ENCODE results near the gene APOH.
A peak's percentile ranks its signal among the peaks of the same experiment; 100 is the strongest.

APOH gene

DNA sequence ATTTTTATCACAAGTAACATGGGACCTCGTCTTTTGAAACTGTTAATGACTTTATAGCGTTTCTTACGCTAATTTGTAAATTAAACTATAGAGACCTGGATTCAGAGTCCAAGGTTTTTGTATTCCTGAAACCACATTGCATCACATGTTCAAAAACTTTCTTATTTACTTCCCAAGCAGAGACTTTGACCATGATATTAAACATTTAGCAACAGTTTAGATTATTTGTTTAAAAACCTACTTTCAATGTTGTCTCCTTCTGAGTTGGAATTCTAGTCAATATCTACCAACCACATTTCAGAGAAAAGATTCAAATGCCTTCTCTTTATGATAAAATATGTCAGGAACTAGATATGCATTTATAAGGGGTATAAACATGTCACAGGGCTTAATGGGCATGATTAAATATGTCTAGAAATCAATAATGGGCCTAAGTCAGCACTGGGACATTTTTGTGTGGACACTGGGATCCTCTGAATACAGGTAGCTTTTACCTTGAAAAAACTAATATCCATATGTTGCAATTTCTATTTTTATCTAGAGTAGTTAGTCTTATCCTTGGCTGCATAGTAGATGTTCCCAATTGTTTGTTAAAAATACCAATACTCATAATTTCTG is 6.3 kb upstream of the APOH start:
- DNase-seq (ENCODE audit: low read depth in 3 of 3), result no peak

DNA sequence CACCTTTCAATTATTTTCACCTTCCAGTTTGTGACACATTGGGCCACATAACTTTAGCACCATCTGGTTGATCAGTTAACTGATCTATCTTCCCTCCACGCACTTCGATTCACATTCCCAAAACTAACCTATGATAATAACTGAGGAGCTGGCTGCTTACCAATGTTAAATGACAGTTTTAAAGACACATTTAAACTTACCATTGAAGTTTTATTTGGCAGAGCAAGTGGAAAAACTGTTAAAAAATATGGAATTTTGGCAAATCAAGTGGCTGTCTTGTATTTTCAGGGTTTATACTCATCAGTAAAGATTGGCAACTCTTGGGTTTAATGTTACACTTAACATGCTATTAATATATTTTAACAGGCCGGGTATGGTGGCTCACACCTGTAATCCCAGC is 5.4 kb upstream of the APOH start:
- DNase-seq (ENCODE audit: low read depth in 3 of 3), result no peak

DNA sequence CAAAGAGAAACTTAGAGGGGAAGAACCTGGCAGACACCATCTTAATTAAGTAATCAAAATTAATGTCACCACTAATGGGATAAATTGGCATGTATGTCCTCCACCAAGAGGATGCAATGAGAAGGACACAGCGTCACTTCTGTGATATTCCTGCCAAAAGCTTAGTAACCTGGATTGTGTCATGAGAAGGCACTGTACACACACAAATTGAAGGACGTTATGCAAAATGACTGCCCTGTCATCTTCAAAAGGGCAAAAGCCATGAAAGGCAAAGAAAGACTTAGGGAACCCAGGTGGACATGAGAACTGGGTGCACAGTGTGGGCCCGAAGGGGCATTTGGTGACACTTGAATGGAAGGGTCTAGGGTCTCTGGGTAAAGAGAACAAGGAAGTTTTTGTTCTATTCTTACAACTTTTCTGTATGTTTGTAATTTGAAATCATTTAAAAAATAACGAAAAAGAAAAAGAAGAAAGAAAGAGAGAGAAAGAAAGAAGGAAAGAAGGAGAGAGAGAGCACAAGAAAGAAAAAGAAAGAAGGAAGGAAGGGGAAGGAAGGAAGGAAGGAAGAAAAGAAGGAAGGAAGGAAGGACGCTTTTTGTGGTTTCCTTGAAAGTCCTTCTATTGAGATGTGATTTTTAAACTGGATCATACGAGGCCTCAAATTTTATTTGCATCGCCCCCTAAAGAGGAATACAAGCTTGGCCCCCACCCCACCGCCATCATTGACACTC is 4.0 kb upstream of the APOH start:
- no peak for DNase-seq (ENCODE audit: low read depth in 3 of 3)

DNA sequence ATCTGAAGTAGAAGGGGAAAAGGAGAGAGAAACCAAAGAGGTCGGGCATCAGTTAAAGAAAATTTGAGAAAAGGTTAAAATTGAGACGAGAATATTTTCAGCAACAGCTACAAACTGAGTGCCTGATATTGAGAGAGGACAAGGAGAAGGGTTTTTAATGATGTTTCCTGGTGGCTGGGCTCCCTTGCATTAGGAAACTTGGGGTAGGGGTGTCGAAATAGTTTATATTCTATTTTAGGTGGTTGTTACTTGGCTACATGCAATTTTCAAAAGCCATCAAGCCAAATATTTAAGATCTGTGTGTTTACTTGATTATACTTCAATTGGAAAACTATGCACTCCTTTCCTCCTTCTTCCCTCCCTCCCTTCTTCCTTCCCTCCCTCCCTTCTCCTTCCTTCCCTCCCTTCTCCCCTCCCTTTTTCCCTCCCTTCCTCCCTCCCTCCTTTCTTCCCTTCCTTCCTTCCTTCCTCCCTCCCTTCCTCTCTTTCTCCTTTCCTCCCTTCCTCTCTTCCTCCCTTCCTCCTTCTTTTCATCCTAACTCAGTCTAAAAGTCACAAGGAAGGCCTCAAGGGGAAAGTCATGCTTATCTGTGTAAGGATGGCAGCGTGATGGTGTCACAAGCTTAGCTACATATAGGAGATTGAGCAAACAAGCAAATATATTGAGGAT is 1.8 kb upstream of the APOH start:
- no peak for DNase-seq (ENCODE audit: low read depth in 3 of 3)

DNA sequence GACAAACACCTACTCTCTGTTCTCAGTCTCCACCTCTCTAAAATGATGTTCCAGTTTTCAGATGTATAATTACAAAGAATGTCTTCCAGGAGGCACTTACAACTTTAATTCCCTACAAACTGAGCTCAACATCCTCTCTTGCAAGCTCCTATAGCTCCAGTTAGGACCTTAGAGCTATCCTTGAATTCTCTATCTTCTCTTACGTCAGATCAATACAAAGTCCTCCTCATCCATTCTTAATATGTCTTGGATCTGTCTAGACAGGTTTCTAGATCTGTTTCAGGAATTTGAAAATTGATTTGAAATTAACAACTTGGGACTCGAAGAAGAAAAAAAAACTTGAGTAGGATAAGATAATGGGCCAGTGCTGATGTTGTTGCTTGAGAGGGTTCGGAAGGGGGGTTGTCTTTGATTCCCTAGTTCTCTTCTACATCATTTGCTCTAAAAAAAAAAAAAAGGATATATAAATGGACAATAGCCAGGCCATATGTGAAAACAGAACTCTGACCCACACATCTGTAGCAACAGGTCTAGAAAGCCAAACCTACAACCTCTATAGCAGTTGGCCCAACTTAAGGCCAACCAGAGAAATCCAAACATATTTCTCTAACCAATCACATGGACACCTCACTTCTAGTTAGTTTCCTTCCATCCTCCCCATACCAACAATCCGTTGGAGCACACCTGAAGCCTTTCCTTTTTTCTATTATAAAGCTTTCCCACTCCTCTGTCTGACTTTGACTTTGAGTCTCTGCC is 746 bp upstream of the APOH start:
- DNase-seq (ENCODE audit: low read depth in 3 of 3), result no peak

DNA sequence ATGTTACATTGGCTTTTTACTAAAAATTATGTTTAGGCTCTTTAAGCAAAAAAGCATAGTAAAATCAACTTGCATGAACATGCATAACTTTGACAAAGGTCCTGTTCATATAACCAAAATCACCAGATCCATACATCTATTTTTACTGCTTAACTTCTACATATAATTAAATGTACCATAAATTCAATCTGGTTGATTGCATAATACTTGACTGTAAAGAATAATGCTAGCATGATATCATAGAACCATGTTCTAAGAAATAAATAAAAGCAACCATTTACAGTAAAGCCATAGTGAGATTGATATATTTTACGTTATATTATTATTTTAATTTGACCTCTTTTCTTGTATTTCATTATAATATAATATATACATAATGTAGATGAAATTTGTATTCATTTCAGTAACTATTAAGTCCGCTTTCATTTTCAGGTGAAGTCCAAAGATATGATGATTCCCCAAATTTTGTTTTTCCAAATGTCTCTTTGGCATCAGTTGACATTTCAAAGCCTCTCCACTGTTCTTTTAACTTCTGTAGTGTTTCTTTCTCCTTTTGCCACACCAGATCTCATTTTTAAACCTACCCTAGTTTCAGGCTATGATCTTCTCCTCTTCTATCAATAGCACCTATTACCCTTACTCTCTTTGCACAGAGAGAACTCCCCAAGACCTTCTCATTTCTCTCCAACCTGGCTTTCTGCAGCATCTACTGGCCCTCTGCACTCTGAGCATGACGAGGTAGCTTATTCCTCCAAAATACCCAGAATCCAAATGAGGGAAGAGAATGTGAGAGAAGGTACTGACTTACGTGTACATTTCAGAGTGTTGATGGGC is 1.8 kb downstream of the APOH start:
- DNase-seq (ENCODE audit: low read depth in 3 of 3), result no peak

DNA sequence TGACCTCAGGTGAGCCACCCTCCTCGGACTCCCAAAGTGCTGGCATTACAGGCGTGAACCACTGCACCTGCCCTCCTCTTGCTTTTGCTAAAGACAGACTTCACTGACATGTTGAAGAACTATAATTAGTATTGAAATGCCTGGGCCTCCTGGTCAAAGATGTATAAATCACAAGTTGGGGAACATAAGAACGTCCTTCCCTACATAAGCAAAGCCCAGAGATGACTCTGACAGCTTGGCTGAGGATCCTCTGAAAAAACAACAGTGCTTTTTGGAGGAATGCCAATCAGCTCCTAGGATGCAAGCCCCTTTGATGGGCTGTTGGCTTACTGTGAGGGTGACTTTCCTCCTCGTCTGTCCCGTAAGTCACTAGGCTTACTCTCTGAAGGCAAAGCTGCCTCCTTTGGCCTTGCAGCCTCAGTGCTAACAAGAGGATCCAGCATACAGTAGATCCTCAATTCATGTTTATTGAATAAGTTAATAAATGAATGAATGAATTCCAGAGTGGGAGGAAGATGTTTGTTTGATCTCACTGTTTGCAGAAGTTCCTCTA is 6.3 kb downstream of the APOH start:
- DNase-seq (ENCODE audit: low read depth in 3 of 3), result no peak

DNA sequence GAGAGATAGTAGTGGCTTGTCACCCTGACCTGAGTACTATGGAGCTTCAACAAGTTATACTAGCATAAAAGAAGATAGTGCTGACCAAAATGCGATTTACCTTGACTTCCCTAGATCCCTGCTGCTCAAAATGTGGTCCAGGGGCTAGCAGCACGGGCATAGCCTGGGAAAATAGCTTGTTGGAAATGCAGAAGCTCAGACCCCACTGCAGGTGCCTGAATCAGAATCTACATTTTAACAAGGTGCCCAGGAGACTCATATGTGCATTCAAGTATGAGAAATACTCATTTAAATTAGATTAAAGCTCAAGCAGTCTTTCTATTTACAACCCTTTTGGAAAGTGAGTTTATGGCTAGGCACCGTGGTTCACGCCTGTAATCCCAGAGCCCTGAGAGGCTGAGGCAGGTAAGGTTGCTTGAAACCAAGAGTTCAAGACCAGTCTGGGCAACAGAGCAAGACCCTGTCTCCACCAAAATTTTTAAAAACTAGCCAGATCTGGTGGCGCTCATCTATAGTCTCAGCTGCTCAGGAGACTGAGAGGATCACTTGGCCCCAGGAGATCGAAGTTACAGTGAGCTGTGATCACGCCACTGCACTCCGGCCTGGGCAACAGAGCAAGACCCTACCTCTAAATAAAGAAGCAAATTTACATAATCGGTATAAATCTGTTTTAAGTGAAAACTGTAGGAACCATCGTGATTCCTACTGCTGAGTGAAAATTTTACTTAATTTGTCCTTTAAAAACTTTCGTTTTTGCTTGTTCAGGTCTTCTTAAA is 7.3 kb downstream of the APOH start:
- no peak for DNase-seq (ENCODE audit: low read depth in 3 of 3)

DNA sequence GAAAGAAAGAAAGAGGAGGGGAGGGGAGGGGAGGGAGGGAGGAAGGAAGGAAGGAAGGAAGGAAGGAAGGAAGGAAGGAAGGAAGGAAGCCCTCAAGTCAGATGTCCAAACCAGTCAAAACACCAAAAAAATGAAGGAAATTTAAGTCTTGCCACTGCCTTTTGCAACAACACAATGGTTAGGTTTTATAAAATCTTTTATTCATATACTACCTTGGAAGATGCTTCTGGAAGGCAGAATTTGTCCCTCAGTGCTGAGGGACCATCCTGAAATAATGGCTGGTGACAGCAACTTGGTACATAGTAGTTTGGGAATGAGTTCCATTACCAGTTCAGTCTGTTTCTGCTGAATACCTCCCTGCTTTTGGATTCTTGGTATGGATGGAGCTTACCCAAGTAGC is 7.9 kb downstream of the APOH start:
- no peak for DNase-seq (ENCODE audit: low read depth in 3 of 3)

DNA sequence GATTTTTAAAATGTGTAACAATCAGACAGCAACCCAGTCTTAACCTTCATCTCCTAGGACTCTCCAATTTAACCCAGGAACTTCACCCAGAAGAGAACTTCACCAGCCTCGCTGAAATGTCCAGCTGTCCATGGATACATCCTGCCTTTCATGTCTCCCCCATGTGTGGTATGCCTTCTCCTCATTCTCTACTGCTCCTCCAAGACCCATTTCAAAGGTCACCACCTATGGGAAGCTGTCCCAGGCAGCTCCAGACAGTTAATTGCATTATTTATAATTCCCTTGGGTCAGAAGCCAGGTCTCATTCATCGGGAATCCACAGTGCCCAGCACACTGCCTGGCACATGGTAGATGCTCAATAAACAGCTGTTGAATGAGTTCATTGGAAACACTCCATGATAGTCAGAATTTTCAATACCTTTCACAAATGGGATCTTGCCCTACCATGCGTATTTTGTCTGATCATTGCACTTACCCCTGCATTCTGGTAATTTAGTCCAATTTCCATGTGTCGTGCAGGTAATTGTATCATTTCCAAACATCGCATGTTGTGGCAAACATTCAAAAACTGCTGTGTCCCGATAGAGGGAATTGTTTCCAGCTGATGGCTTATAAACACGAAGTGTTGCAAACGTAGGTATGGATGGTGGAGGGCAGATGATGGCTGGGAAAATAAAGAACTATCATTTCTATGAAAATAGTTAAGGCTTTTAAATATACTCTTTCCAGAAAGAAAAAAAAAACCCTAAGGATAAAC is 9.0 kb downstream of the APOH start:
- no peak for DNase-seq (ENCODE audit: low read depth in 3 of 3)

DNA sequence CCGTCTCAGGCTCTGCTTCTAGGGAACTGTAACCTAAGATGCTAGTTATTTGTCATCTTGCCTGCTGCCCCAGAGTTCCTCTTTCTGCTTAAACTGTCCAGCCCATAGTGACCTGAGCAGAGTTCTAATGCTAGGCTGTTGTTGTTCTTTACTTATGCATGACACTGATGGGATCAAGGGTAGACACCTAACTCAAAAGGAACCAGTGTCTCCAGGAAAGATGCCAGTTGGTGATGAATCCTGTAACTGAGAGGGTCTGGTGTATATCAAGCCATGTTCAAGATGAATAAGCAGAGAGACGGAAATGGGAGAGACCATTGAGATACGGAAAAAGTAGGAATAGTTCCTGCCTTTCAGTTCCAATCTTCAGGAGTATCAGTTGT is 13.7 kb downstream of the APOH start:
- DNase-seq (ENCODE audit: low read depth in 3 of 3), result no peak

DNA sequence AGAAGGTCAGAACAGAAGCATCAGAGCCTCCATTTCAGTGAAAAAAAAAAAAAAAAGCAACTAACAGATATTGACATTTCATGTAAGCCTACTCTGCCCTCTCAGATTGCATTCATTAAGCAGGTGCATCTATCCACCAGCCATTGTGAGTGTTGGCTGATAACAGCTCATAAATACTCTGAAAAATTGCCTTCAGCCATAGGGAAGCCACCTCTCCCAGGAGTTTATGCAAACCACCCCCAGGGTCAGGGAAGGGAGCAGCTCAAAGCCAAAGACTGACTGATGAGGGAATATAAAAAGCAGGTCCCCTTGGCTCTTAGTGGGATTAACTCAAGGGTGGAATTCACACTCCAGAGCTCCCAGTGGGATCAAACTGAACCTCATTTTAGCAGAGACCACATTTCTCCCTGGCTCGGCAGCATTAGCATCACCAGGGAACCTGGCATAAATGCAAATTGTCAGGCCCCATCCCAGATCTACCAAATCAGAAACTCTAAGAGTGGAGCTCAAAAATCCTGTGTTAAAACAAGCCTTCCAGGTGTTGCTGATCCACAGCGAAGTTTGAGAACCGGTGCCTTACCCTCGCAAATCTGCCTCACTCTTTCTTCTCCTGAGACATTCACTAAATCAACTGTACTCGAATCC is 14.2 kb downstream of the APOH start:
- no peak for DNase-seq (ENCODE audit: low read depth in 3 of 3)

DNA sequence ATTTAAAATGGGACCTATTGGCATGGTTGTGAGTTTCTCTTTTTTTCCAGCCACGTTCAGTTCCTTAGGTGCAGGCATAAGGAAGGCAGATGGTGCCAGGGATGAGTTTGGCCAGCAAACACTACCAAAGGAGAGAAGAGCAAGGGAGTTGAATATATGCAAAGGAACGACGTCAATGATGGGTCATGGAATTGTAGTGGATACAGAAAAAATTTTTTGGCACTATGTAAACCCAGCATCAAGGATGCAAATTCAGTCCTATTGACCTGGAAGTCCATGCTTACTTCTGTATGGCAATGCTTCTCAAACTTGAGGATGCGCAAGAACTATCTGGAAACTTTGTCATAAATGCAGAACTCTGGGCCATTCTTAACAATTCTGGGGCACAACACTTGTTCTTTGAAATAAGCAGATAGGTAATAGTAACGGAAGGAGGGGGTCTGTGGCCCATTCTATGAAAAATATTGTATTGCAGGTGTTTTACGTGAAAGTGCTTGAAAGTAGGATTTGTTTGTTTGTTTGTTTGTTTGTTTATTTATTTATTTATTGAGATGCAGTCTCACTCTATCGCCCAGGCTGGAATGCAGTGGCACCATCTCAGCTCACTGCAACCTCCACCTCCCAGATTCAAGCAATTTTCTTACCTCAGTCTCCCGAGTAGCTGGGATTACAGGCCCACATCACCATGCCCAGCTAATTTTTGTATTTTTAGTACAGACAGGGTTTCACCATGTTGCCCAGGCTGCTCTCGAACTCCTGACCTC is 18.0 kb downstream of the APOH start:
- no peak for DNase-seq (ENCODE audit: low read depth in 3 of 3)

DNA sequence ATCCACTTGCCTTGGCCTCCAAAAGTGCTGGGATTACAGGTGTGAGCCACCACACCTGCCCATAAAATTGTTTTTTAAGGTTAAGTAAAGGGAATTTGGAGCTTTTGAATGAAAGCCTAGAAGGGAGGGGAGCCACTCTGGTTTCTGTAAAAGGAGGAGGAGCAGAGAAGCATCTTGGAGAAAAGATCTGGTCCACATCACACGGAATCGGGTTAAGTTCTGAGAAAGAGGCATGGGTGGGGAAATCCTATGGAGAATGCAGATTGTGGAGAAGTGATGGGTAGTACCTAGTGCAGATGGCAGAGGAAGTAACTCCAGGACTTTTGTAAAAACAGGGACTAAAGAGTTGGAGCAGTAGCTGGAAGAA is 19.0 kb downstream of the APOH start:
- no peak for DNase-seq (ENCODE audit: low read depth in 3 of 3)

DNA sequence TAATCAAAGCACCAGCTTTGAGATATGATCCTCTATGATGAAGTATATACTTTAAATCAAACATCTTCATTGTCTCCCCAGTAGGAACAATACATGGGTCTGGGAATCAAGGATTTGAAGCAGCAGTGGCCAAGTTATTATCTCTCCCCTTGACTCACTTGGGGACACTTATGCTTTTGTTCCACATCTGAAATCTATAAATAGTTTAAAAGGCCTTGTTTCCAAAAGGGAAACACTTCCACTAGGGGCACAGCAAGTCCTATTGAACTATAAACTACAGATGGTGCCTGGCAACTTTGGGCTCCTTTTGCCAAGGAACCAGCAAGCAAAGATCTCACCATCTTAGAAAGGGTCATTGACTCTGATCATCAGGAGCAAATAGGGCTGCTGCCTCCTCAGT is 21.3 kb downstream of the APOH start:
- DNase-seq (ENCODE audit: low read depth in 3 of 3), result no peak

DNA sequence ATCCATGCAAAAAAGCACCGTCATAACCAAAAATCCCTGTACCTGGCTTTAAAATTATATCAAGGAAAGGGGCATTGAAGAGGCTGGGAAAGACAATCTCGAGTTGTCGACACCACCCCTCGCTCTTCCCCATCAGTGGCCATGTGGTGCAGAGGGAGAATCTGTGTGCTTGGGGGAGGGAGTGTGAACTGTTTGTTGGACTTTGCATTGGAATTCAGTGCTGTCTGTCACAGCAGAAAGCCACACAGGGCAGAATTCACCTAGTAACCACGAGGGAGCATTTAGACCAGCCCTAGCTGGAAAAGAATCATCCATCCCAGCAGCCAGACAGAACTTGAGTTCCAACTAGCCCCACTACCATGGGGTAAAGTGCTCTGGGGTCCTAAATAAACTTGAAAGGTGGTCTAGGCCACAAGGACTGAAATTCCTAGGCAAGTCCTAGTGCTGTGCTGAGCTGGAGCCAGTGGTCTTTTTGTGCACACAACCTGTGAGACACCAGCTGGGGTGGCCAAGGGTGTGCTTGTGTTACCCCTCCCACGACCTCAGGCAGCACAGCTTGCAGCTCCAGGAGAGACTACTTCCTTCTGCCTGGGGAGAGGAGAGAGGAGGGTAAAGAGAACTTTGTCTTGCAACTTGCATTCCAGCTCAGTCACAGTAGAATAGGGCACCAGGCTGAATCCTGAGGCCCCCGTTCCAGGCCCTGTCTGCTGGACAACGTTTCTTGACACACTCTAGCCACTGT is 25.8 kb downstream of the APOH start:
- no peak for DNase-seq (ENCODE audit: low read depth in 3 of 3)

DNA sequence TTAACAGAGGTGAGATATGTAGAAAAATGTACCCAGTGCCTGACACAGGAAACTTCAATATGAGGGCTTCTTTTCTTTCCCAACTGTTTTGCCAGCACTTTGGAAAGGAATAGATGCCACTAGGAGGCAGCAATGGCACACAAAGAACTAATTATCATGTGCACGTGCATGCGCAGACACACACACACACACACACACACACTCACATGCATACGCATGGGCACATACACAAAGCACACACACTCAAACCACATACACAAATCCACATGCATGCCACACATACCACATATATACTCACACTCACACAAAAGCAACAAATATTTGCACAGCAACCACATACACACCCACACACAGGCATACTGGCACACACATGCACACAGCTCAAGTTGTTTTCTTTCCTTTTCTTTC is 28.5 kb downstream of the APOH start:
- DNase-seq (ENCODE audit: low read depth in 3 of 3), result peak in 2 of 3 donors; percentile 19 to 21

DNA sequence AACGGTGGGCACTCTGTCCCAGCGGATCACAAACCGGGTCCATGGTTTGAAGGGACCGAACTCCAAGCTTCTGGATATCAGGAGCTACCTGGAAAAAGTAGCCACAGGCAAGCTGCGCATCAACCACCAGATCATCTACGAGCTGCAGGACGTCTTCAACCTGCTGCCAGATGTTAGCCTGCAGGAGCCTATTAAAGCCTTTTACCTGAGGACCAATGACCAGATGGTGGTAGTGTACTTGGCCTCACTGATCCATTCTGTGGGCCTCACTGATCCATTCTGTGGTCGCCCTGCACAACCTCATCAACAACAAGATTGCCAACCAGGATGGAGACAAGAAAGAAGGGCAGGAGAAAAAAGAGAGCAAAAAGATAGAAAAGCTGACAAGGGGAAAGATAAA is 31.0 kb downstream of the APOH start:
- no peak for DNase-seq (ENCODE audit: low read depth in 3 of 3)
